GM12892 (cell line): ENCODE results near the gene CMIP.
A peak's percentile ranks its signal among the peaks of the same experiment; 100 is the strongest.

Source experiments
- DNase-seq: peaks from one replicate; pipeline ENCODE4 v3.0.0; 2011; ENCODE audit not compliant: insufficient read length
- FAIRE-seq: peaks from 2 replicates; lab custom pipeline; 2011; peaks lifted over from hg19 to GRCh38; lab: Jason Lieb, UNC
- POLR2A ChIP-seq: IDR thresholded peaks from 2 replicates; pipeline ENCODE4 v1.6.1; 2011; ENCODE audit warnings: low read depth, low read length, control low read depth
- POLR2AphosphoS5 ChIP-seq: IDR thresholded peaks from 2 replicates; pipeline ENCODE4 v1.6.1; 2011; ENCODE audit warnings: low read depth, low read length, control low read depth
- TAF1 ChIP-seq: IDR thresholded peaks from 2 replicates; pipeline ENCODE4 v1.6.1; 2011; ENCODE audit warnings: low read depth, mild to moderate bottlenecking, control low read depth, low read length, borderline replicate concordance

CMIP gene

GRCh38 chr16:81748476-81749198 lies 304.0 kb downstream of the CMIP start:
- DNase-seq = no peak
- peak; percentile 58 for FAIRE-seq
- TF ChIP-seq POLR2AphosphoS5 (no peak), POLR2A (no peak), TAF1 (no peak)

GRCh38 chr16:81752225-81752875 lies 307.7 kb downstream of the CMIP start:
- peak; percentile 97 for FAIRE-seq
- TF ChIP-seq TAF1 (peak; percentile 50; the same call in 1 of the 2 replicates), POLR2A (peak; percentile 85), POLR2AphosphoS5 (peak; percentile 84)
- peak; percentile 59 for DNase-seq

- FAIRE-seq (no peak), DNase-seq (no peak)
- TF ChIP-seq TAF1 = no peak
- TF ChIP-seq POLR2AphosphoS5 = no peak
- no peak for TF ChIP-seq POLR2A
These were observed 308.2 kb downstream of the CMIP start for GRCh38 chr16:81752876-81753227.

GRCh38 chr16:81754858-81755257 lies 310.2 kb downstream of the CMIP start:
- TF ChIP-seq POLR2AphosphoS5 (no peak), TAF1 (no peak), POLR2A (no peak)
- no peak for FAIRE-seq
- DNase-seq = no peak

GRCh38 chr16:81755915-81756614 lies 311.5 kb downstream of the CMIP start:
- FAIRE-seq (no peak), DNase-seq (no peak)
- TF ChIP-seq POLR2A (no peak), POLR2AphosphoS5 (no peak), TAF1 (no peak)

- TF ChIP-seq POLR2A (no peak), POLR2AphosphoS5 (no peak), TAF1 (no peak)
- DNase-seq = no peak
- FAIRE-seq = no peak
These were observed 312.2 kb downstream of the CMIP start for GRCh38 chr16:81756615-81757356.

GRCh38 chr16:81758376-81758775 lies 313.8 kb downstream of the CMIP start:
- DNase-seq (no peak), FAIRE-seq (no peak)
- no peak for TF ChIP-seq TAF1
- no peak for TF ChIP-seq POLR2A
- TF ChIP-seq POLR2AphosphoS5 = no peak
